Frontal cortex (tissue), 4 donors: ENCODE measurements around the gene ANGEL1. TPM values are rescaled to one million over a fixed set of nuclear protein-coding genes. Genes with fewer than 3 reads are reported as not detected.

Source experiments
- DNase-seq, 2 donors: peaks; one replicate each; pipeline ENCODE4 v3.0.0; 2012; ENCODE audit warnings: low spot score in 2 of 2
- FAIRE-seq: peaks from 2 replicates; lab custom pipeline; 2012; peaks lifted over from hg19 to GRCh38; lab: Jason Lieb, UNC
- total RNA-seq: library from RNA; depleted of rRNA; stranded (reverse); fragments of >200 nt; gene quantifications from one replicate; pipeline ENCODE4 v1.2.3, GENCODE V29; 2014
- donor health status: control.
- donor health status: control.
- donor health status: control.

ANGEL1 gene
- total RNA-seq, 1 donor from 2014 or later = 6.5 TPM

GRCh38 chr14:76769636-76770292, 42.9 kb downstream of the ANGEL1 start:
- FAIRE-seq (no peak), DNase-seq (no peak)

- FAIRE-seq (no peak), DNase-seq (no peak)
Observed at GRCh38 chr14:76768671-76769500, 43.8 kb downstream of the ANGEL1 start.

- DNase-seq (peak in 1 of 2 donors; percentile 68), FAIRE-seq (no peak)
Observed at GRCh38 chr14:76767681-76768656, 44.7 kb downstream of the ANGEL1 start.

GRCh38 chr14:76765461-76765931, 47.2 kb downstream of the ANGEL1 start:
- no peak for DNase-seq
- no peak for FAIRE-seq

GRCh38 chr14:76763096-76764041, 49.3 kb downstream of the ANGEL1 start:
- FAIRE-seq = no peak
- DNase-seq = no peak

GRCh38 chr14:76762411-76763095, 50.1 kb downstream of the ANGEL1 start:
- FAIRE-seq = no peak
- no peak for DNase-seq

GRCh38 chr14:76761960-76762410, 50.7 kb downstream of the ANGEL1 start:
- no peak for FAIRE-seq
- DNase-seq = peak in 1 of 2 donors; percentile 78

- no peak for FAIRE-seq
- DNase-seq = peak; percentile 83 to 85
Observed at GRCh38 chr14:76761136-76761959, 51.3 kb downstream of the ANGEL1 start, which contains the start of gene VASH1. TSS of gene VASH1 (plus strand) at chr14:76761468. CDS start at chr14:76762822, 1,354 bp downstream.

GRCh38 chr14:76760331-76761135, 52.1 kb downstream of the ANGEL1 start:
- FAIRE-seq (no peak), DNase-seq (no peak)

GRCh38 chr14:76759589-76759988, 53.1 kb downstream of the ANGEL1 start:
- no peak for FAIRE-seq
- DNase-seq = no peak

GRCh38 chr14:76756371-76756750, 56.3 kb downstream of the ANGEL1 start:
- FAIRE-seq = no peak
- DNase-seq = peak in 1 of 2 donors; percentile 3

GRCh38 chr14:76755610-76756370, 56.9 kb downstream of the ANGEL1 start:
- DNase-seq = peak in 1 of 2 donors; percentile 5
- FAIRE-seq = no peak

- FAIRE-seq (no peak), DNase-seq (no peak)
Observed at GRCh38 chr14:76754586-76754985, 58.1 kb downstream of the ANGEL1 start.

- DNase-seq (no peak), FAIRE-seq (no peak)
Observed at GRCh38 chr14:76753541-76754198, 59.0 kb downstream of the ANGEL1 start.

- DNase-seq = peak in 1 of 2 donors; percentile 62
Observed at GRCh38 chr14:76752744-76753143, 59.9 kb downstream of the ANGEL1 start.

More at GRCh38 chr14:76752744-76753143, 59.9 kb downstream of the ANGEL1 start:
- no peak for FAIRE-seq
